H1 (cell line): ENCODE results near the gene TNS1. TPM values are rescaled to one million over a fixed set of nuclear protein-coding genes. Genes with fewer than 3 reads are reported as not detected.

Experiments
- EGR1 ChIP-seq: IDR thresholded peaks from 2 replicates; pipeline ENCODE4 v1.6.1; 2011; ENCODE audit warnings: low read depth, low read length, borderline replicate concordance
- polyA plus RNA-seq, 7 experiments: library from polyadenylated mRNA; depleted of rRNA in 3 of 7; stranded (reverse) in 5 of 7; unstranded in 2 of 7; fragments of >200 nt in 5 of 7; fragments of 200-250 nt in 2 of 7; gene quantifications; 1 replicate in 5 of 7; 2 replicates in 1 of 7; 4 replicates in 1 of 7; pipeline versions ENCODE4 v1.2.1 to v1.2.3, GENCODE V29; 2011 to 2013; ENCODE audit warnings: missing spikeins in 2 of 7, mixed read lengths in 2 of 7
- total RNA-seq: library from RNA; stranded (reverse); fragmentation: NEBNext Ultra II Directional; extraction: Animal tissue kit (Norgen Biotek cat#: 25700); gene quantifications from 2 replicates; pipeline ENCODE4 v1.2.1, GENCODE V29; 2021

The TNS1 gene
- total and polyA plus RNA-seq, 2 of the 8 experiments (the other 6 are each of a cell fraction or from before 2014, with no cell fraction given) = 1.5 to 5.1 TPM

DNA sequence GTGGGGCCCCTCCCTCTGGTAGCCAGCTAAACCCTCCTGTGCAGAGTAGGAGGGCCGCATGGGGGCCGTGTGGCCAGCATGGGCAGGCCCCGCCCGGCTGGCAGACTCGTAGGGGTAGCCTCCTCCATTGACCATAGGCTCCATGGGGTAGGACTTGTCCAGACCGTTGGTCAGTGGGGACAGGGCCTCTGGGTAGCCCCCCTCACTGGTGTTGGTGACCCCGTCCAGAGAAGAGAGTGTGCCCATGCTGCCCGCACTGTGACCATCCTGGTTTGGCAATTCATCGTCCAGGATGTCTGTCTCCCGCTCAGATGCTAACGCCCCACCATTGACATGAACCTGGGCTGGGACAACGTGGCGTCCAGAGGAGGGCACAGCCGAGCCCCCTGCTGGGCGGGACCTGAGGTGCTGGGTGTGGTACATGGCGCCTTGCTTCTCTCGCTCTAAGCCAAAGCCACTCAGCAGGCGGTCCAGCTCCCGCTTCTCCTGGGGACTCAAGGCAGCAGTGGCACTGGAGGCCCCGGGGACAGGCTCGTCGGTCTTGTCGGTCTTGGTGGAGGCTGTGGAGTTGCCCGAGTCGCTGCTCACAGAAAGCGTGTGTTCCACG lies 154.3 kb downstream of the TNS1 start (continued):
- no peak for TF ChIP-seq EGR1
